Endothelial cell of umbilical vein (primary cell): Measurements from ENCODE around the gene GNB5. TPM values are rescaled to one million over a fixed set of nuclear protein-coding genes. Genes with fewer than 3 reads are reported as not detected.

Source experiments
- BruUV-seq: library from RNA; stranded (reverse); fragments of 400-500 nt; replicated peaks from 2 replicates; lab custom pipeline; 2021; lab: Mats Ljungman, UMichigan
- CTCF ChIA-PET: fragments of 300-600, 350-600 bp; sonication (Branson Sonifier 250); formaldehyde crosslinking; loops from one replicate; lab custom pipeline; 2021; ENCODE audit warnings: antibody characterized with exemption, inconsistent platforms; lab: Charles Lee
- POLR2A ChIA-PET: fragments of 300-600, 350-600 bp; sonication (Branson Sonifier 250); formaldehyde crosslinking; loops from one replicate; lab custom pipeline; 2021; ENCODE audit warnings: antibody characterized with exemption, inconsistent platforms; lab: Charles Lee
- DNase-seq: peaks from one replicate; pipeline ENCODE4 v3.0.0-alpha.2; 2011; ENCODE audit warnings: low read depth, low spot score
- FAIRE-seq: peaks from 2 replicates; lab custom pipeline; 2011; peaks lifted over from hg19 to GRCh38; lab: Jason Lieb, UNC
- H2AFZ ChIP-seq: 2 replicates; pipeline ENCODE4 v1.6.0; 2012; ENCODE audit warnings: low read depth, low read length, control low read depth, inconsistent platforms
- H3K27ac ChIP-seq: 2 replicates; pipeline ENCODE4 v1.5.1; 2011; ENCODE audit warnings: low read depth, mild to moderate bottlenecking, control low read depth, low read length, moderate library complexity; ENCODE audit not compliant: insufficient read depth
- H3K27me3 ChIP-seq, 2 experiments: 2 replicates each; pipeline versions ENCODE4 v1.6.0 to v1.6.1; 2011; ENCODE audit warnings: low read length in 2 of 2, mixed read lengths in 1 of 2; ENCODE audit not compliant: control insufficient read depth in 2 of 2, insufficient read depth in 2 of 2
- H3K36me3 ChIP-seq, 2 experiments: 2 replicates in 1 of 2; 3 replicates in 1 of 2; pipeline ENCODE4 v1.5.1; 2011; ENCODE audit warnings: low read length in 2 of 2, mild to moderate bottlenecking in 1 of 2, moderate library complexity in 1 of 2; ENCODE audit not compliant: control insufficient read depth in 2 of 2, insufficient read depth in 2 of 2; ENCODE audit errors: extremely low read depth in 1 of 2
- H3K4me1 ChIP-seq: 3 replicates; pipeline ENCODE4 v1.5.1; 2011; ENCODE audit warnings: mild to moderate bottlenecking, low read length; ENCODE audit not compliant: control insufficient read depth, insufficient read depth; ENCODE audit errors: extremely low read depth
- H3K4me2 ChIP-seq: 2 replicates; pipeline ENCODE4 v1.6.1; 2011; ENCODE audit warnings: low read length, control low read depth, mixed read lengths; ENCODE audit not compliant: insufficient read depth
- H3K4me3 ChIP-seq, 3 experiments: fragments of 200-600 bp in 1 of 3; sonication (generic), shearing (Covaris generic) in 1 of 3; replicated peaks in 1 of 3; 2 replicates each; pipeline ENCODE4 v1.5.1; 2011 to 2016; ENCODE audit warnings: control low read depth in 3 of 3, low read length in 3 of 3, mild to moderate bottlenecking in 2 of 3, inconsistent platforms in 1 of 3, low read depth in 1 of 3, moderate library complexity in 1 of 3; ENCODE audit not compliant: insufficient read depth in 1 of 3
- H3K79me2 ChIP-seq: 2 replicates; pipeline ENCODE4 v1.6.0; 2012; ENCODE audit warnings: low read length, inconsistent platforms; ENCODE audit not compliant: control insufficient read depth, insufficient read depth
- H3K9ac ChIP-seq: replicated peaks from 2 replicates; pipeline ENCODE3; 2011; ENCODE audit warnings: low read length, control low read depth; ENCODE audit not compliant: insufficient read depth; ENCODE audit errors: extremely low read depth
- H3K9me1 ChIP-seq: replicated peaks from 3 replicates; pipeline ENCODE4 v1.6.0; 2011; ENCODE audit warnings: mild to moderate bottlenecking, low read length; ENCODE audit not compliant: control insufficient read depth, insufficient read depth; ENCODE audit errors: extremely low read depth
- H3K9me3 ChIP-seq: replicated peaks from 2 replicates; pipeline ENCODE4 v1.5.1; 2012; ENCODE audit warnings: low read length, inconsistent platforms; ENCODE audit not compliant: control insufficient read depth, insufficient read depth
- H4K20me1 ChIP-seq: replicated peaks from 2 replicates; pipeline ENCODE3; 2011; ENCODE audit warnings: mild to moderate bottlenecking, low read length; ENCODE audit not compliant: control insufficient read depth, insufficient read depth; ENCODE audit errors: extremely low read depth
- EZH2 ChIP-seq: IDR thresholded peaks from 2 replicates; pipeline ENCODE4 v1.6.1; 2012; ENCODE audit warnings: borderline replicate concordance, low read depth, mild to moderate bottlenecking, moderate library complexity, low read length, inconsistent platforms; ENCODE audit not compliant: severe bottlenecking
- FOS ChIP-seq: IDR thresholded peaks from 2 replicates; pipeline ENCODE4 v1.6.1; 2011; ENCODE audit warnings: mild to moderate bottlenecking, low read length, moderate library complexity, borderline replicate concordance; ENCODE audit not compliant: insufficient read depth
- JUN ChIP-seq: IDR thresholded peaks from 2 replicates; pipeline ENCODE4 v1.6.1; 2011; ENCODE audit warnings: borderline replicate concordance, low read depth; ENCODE audit not compliant: insufficient read length, insufficient read depth
- MAX ChIP-seq: IDR thresholded peaks from 2 replicates; pipeline ENCODE4 v1.6.1; 2011; ENCODE audit not compliant: insufficient read depth, insufficient read length
- MYC ChIP-seq: IDR thresholded peaks from one replicate; pipeline ENCODE4 v1.6.1; 2011; ENCODE audit warnings: mild to moderate bottlenecking, low read depth, low read length
- dilution Hi-C: fragments of 300-500 bp; cut with MboI; formaldehyde crosslinking; loops from one replicate; pipeline ENCODE4 v1.15.0; 2019; ENCODE audit warnings: low sequenced_read_pairs; ENCODE audit not compliant: extremely low pct_ligation_motif_present
- intact Hi-C: fragments of 100-400 bp; cut with micrococcal nuclease; formaldehyde crosslinking; loops from one replicate; pipeline ENCODE4 v1.10.0; 2022
- polyA plus RNA-seq, 4 experiments: library from polyadenylated mRNA; depleted of rRNA in 3 of 4; stranded (reverse) in 3 of 4; unstranded in 1 of 4; fragments of >200 nt; gene quantifications; 2 replicates each; pipeline versions ENCODE4 v1.2.1 to v1.2.3, GENCODE V29; 2011 to 2012; ENCODE audit warnings: missing spikeins in 1 of 4
- total RNA-seq: library from RNA; stranded (reverse); gene quantifications from 2 replicates; pipeline ENCODE4 v1.2.3, GENCODE V29; 2021

The GNB5 gene
- total and polyA plus RNA-seq, 2 donors (not counting 3 experiments of a cell fraction or from before 2014, with no cell fraction given) = 15.6 to 16.8 TPM

GRCh38 chr15:52076889-52077781 is 114.1 kb downstream of the GNB5 start:
- H3K4me3 ChIP-seq = no peak overlapping the region
- no peaks in the 10 kb centered on the region for H4K20me1 ChIP-seq
- BruUV-seq = no TSS peak
- H3K9ac ChIP-seq = no peak overlapping the region
- no peaks in the 10 kb centered on the region for H3K9me1 ChIP-seq
- H3K27ac ChIP-seq = no peak overlapping the region
- intact Hi-C loops (loop anchor here (10.0 kb wide), 1 partner anchor 422 kb away; no protein-coding TSS in a partner anchor), dilution Hi-C loops (no loop called here)
- no peaks in the 10 kb centered on the region for H3K36me3 ChIP-seq
- peak; percentile 29 for DNase-seq
- CTCF ChIA-PET = interaction anchor here (0.5 to 7.8 kb wide), 17 partner anchors 14 to 659 kb away, joined by 3 to 102 read pairs (median 9); partner anchors contain the start of gene LEO1
- peaks cover 3% of the 10 kb centered on the region for H3K4me1 ChIP-seq
- no peak overlapping the region for H3K4me2 ChIP-seq
- no peaks in the 10 kb centered on the region for H3K27me3 ChIP-seq
- no peak for FAIRE-seq
- H3K9me3 ChIP-seq = no peaks in the 10 kb centered on the region
- H3K79me2 ChIP-seq = no peaks in the 10 kb centered on the region
- H2AFZ ChIP-seq = peak overlapping the region; percentile 77
- no peak for TF ChIP-seq JUN
- no peak for TF ChIP-seq EZH2
- TF ChIP-seq MAX = no peak
- peak; percentile 76 for TF ChIP-seq FOS
- POLR2A ChIA-PET = no interaction called here

- Histone ChIP-seq H2AFZ (no peak overlapping the region), H4K20me1 (no peaks in the 10 kb centered on the region), H3K9me3 (no peaks in the 10 kb centered on the region), H3K4me2 (no peak overlapping the region), H3K4me3 (no peak overlapping the region), H3K27ac (no peak overlapping the region), H3K27me3 (no peaks in the 10 kb centered on the region), H3K36me3 (no peaks in the 10 kb centered on the region), H3K4me1 (peaks cover under 1% of the 10 kb centered on the region), H3K9ac (no peak overlapping the region), H3K79me2 (no peaks in the 10 kb centered on the region), H3K9me1 (no peaks in the 10 kb centered on the region)
- TF ChIP-seq MAX (no peak), MYC (no peak)
- ChIA-PET CTCF (interaction anchor here (1.9 kb wide), 1 partner anchor 36 kb away, joined by 4 read pairs; no protein-coding TSS in a partner anchor), POLR2A (no interaction called here)
- no TSS peak for BruUV-seq
- dilution Hi-C loops (no loop called here), intact Hi-C loops (loop anchor here (10.0 kb wide), 1 partner anchor 417 kb away; no protein-coding TSS in a partner anchor)
- no peak for DNase-seq
- FAIRE-seq = no peak
Measured at GRCh38 chr15:52071570-52071969, 119.6 kb downstream of the GNB5 start.
